ENCODE results near the gene MGST3.
A peak's percentile ranks its signal among the peaks of the same experiment; 100 is the strongest.

DNA sequence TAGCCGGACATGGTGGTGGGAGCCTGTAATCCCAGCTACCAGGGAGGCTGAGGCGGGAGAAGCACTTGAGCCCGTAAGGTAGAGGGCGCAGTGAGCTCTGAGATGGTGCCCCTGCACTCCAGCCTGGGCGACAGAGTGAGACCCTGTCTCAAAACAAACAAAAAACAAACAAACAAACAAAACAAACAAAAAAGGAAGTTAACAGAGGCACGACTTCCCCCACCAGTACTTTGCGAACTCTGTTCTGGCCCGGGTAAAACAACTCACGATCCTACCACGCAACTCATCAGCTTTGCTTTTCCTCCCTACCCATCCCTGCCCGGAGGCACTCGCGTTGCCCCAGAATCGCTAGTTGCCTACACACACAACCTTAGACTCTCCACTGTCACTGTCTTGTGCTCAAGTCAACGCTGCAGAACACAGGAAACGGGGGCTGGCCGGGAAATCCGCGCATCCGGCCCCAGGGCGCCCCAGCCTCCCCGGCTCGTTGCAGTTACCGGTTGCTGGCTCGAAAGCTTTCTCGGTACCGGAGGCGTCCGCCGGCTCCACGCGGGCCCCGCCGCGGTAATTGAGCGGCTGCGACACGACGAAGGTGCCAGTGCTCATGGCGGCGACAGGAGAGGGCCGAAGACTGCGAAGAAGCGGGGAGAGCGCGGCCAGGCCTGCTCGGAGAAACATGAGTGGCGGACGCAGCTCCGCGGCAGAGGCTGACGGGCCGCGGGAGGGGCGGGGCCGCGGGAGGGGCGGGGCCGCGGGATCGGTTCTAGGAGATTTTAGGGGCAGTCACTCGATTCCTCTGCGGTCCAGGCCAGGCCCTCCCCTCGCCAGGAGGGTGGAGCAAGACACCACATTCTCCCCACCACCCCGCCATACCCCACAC, 67.1 kb downstream of the MGST3 start, which contains the start of gene ALDH9A1:
- TF ChIP-seq, protein P1, sequence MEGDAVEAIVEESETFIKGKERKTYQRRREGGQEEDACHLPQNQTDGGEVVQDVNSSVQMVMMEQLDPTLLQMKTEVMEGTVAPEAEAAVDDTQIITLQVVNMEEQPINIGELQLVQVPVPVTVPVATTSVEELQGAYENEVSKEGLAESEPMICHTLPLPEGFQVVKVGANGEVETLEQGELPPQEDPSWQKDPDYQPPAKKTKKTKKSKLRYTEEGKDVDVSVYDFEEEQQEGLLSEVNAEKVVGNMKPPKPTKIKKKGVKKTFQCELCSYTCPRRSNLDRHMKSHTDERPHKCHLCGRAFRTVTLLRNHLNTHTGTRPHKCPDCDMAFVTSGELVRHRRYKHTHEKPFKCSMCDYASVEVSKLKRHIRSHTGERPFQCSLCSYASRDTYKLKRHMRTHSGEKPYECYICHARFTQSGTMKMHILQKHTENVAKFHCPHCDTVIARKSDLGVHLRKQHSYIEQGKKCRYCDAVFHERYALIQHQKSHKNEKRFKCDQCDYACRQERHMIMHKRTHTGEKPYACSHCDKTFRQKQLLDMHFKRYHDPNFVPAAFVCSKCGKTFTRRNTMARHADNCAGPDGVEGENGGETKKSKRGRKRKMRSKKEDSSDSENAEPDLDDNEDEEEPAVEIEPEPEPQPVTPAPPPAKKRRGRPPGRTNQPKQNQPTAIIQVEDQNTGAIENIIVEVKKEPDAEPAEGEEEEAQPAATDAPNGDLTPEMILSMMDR (IDR thresholded peaks at IDR 0.05; ENCODE audit: insufficient read depth, low read length): no peak
- TF ChIP-seq POLR2AphosphoS5 (IDR thresholded peaks at IDR 0.05; ENCODE audit: low read depth): peak; percentile 84
- TF ChIP-seq, protein P2, sequence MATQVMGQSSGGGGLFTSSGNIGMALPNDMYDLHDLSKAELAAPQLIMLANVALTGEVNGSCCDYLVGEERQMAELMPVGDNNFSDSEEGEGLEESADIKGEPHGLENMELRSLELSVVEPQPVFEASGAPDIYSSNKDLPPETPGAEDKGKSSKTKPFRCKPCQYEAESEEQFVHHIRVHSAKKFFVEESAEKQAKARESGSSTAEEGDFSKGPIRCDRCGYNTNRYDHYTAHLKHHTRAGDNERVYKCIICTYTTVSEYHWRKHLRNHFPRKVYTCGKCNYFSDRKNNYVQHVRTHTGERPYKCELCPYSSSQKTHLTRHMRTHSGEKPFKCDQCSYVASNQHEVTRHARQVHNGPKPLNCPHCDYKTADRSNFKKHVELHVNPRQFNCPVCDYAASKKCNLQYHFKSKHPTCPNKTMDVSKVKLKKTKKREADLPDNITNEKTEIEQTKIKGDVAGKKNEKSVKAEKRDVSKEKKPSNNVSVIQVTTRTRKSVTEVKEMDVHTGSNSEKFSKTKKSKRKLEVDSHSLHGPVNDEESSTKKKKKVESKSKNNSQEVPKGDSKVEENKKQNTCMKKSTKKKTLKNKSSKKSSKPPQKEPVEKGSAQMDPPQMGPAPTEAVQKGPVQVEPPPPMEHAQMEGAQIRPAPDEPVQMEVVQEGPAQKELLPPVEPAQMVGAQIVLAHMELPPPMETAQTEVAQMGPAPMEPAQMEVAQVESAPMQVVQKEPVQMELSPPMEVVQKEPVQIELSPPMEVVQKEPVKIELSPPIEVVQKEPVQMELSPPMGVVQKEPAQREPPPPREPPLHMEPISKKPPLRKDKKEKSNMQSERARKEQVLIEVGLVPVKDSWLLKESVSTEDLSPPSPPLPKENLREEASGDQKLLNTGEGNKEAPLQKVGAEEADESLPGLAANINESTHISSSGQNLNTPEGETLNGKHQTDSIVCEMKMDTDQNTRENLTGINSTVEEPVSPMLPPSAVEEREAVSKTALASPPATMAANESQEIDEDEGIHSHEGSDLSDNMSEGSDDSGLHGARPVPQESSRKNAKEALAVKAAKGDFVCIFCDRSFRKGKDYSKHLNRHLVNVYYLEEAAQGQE (IDR thresholded peaks at IDR 0.05; ENCODE audit: insufficient replicate concordance, low read depth): peak; percentile 48

All from HL-60 (cell line).